Measurements from ENCODE around the gene ACSF3. TPM values are rescaled to one million over a fixed set of nuclear protein-coding genes. Genes with fewer than 3 reads are reported as not detected.

The ACSF3 gene
- total and polyA plus RNA-seq, 2 donors (not counting 1 experiment from before 2014, with no cell fraction given), result 45.2 to 113 TPM

GRCh38 chr16:89145406-89146161 is 51.9 kb downstream of the ACSF3 start:
- H3K4me2 ChIP-seq (replicated peaks; ENCODE audit: low read depth, low read length, poor library complexity, severe bottlenecking), result no peak overlapping the region
- no peaks in the 10 kb centered on the region for H3K9me3 Mint-ChIP-seq (ENCODE audit: insufficient read depth)
- WGBS (ENCODE audit: insufficient coverage), result 99% methylated on average over 24 of the region's 25 CpGs
- no peak overlapping the region for H3K27ac ChIP-seq (ENCODE audit: low read length in 2 of 2)
- ChIA-PET CTCF (no interaction called here), POLR2A (interaction anchor here (0.6 kb wide), 2 partner anchors 164 to 652 kb away, joined by 6 to 14 read pairs; no protein-coding TSS in a partner anchor)
- H3K9me3 ChIP-seq (ENCODE audit: control extremely low read depth in 1 of 3, control insufficient read depth in 2 of 3, insufficient read depth in 1 of 3, low read length in 2 of 3), result peaks cover 0 to 23% (median 6%) of the 10 kb centered on the region in 3 donors
- no peaks in the 10 kb centered on the region for H3K4me1 Mint-ChIP-seq
- no peak overlapping the region for H3K4me3 ChIP-seq (ENCODE audit: control extremely low read depth in 1 of 5, extremely low read depth in 1 of 5, insufficient read depth in 1 of 5, low read depth in 2 of 5, low read length in 4 of 5)
- H3K4me3 Mint-ChIP-seq, result no peak overlapping the region
- ATAC-seq (ENCODE audit: low read depth) (no peak), DNase-seq (no peak)
- no peaks in the 10 kb centered on the region for H3K4me1 ChIP-seq (ENCODE audit: control insufficient read depth in 2 of 2, insufficient read depth in 2 of 2, low read length in 2 of 2)
- intact Hi-C loops (cut with micrococcal nuclease), result no loop called here
- H3K27me3 Mint-ChIP-seq, result no peaks in the 10 kb centered on the region
- peaks cover 18% of the 10 kb centered on the region for H4K20me1 ChIP-seq (ENCODE audit: control insufficient read depth, insufficient read depth, low read length, poor library complexity, severe bottlenecking)
- peaks cover 0 to 53% of the 10 kb centered on the region in 2 experiments for H3K36me3 ChIP-seq (replicated peaks in 1 of 2; ENCODE audit: control extremely low read depth in 1 of 2, control insufficient read depth in 1 of 2, extremely low read depth in 1 of 2, insufficient read depth in 2 of 2, low read length in 1 of 2)
- H3K27ac Mint-ChIP-seq, result no peak overlapping the region
- TF ChIP-seq EZH2 (IDR thresholded peaks at IDR 0.05; ENCODE audit: borderline replicate concordance, insufficient read depth, low read depth, low read length, poor library complexity, severe bottlenecking) (no peak), CTCF (IDR thresholded peaks at IDR 0.05) (no peak)
- no peak overlapping the region for H2AFZ ChIP-seq (ENCODE audit: insufficient read depth, low read depth, low read length, poor library complexity, severe bottlenecking)
- H3K79me2 ChIP-seq (ENCODE audit: control insufficient read depth, insufficient read depth, low read length), result no peaks in the 10 kb centered on the region
- H3K9ac ChIP-seq (ENCODE audit: low read length), result no peak overlapping the region
- H3K27me3 ChIP-seq (replicated peaks in 1 of 4; ENCODE audit: control extremely low read depth in 1 of 4, control insufficient read depth in 3 of 4, insufficient read depth in 4 of 4, low read length in 3 of 4), result no peaks in the 10 kb centered on the region

- Histone ChIP-seq H4K20me1 (ENCODE audit: control insufficient read depth, insufficient read depth, low read length, poor library complexity, severe bottlenecking) (peaks cover 15% of the 10 kb centered on the region), H3K27ac (ENCODE audit: low read length in 2 of 2) (no peak overlapping the region), H3K9ac (ENCODE audit: low read length) (no peak overlapping the region), H3K4me3 (ENCODE audit: control extremely low read depth in 1 of 5, extremely low read depth in 1 of 5, insufficient read depth in 1 of 5, low read depth in 2 of 5, low read length in 4 of 5) (no peak overlapping the region), H3K36me3 (replicated peaks in 1 of 2; ENCODE audit: control extremely low read depth in 1 of 2, control insufficient read depth in 1 of 2, extremely low read depth in 1 of 2, insufficient read depth in 2 of 2, low read length in 1 of 2) (peaks cover 0 to 49% of the 10 kb centered on the region in 2 experiments), H3K79me2 (ENCODE audit: control insufficient read depth, insufficient read depth, low read length) (no peaks in the 10 kb centered on the region), H3K4me1 (ENCODE audit: control insufficient read depth in 2 of 2, insufficient read depth in 2 of 2, low read length in 2 of 2) (no peaks in the 10 kb centered on the region), H3K27me3 (replicated peaks in 1 of 4; ENCODE audit: control extremely low read depth in 1 of 4, control insufficient read depth in 3 of 4, insufficient read depth in 4 of 4, low read length in 3 of 4) (no peaks in the 10 kb centered on the region), H2AFZ (ENCODE audit: insufficient read depth, low read depth, low read length, poor library complexity, severe bottlenecking) (no peak overlapping the region), H3K4me2 (replicated peaks; ENCODE audit: low read depth, low read length, poor library complexity, severe bottlenecking) (no peak overlapping the region), H3K9me3 (ENCODE audit: control extremely low read depth in 1 of 3, control insufficient read depth in 2 of 3, insufficient read depth in 1 of 3, low read length in 2 of 3) (peaks cover 0 to 23% (median 6%) of the 10 kb centered on the region in 3 donors)
- no peak overlapping the region for H3K4me3 Mint-ChIP-seq
- ATAC-seq (ENCODE audit: low read depth), result no peak
- no peaks in the 10 kb centered on the region for H3K4me1 Mint-ChIP-seq
- no peak for DNase-seq
- no peaks in the 10 kb centered on the region for H3K9me3 Mint-ChIP-seq (ENCODE audit: insufficient read depth)
- 97% methylated on average over 18 of the region's 21 CpGs for WGBS (ENCODE audit: insufficient coverage)
- TF ChIP-seq EZH2 (IDR thresholded peaks at IDR 0.05; ENCODE audit: borderline replicate concordance, insufficient read depth, low read depth, low read length, poor library complexity, severe bottlenecking) (no peak), CTCF (IDR thresholded peaks at IDR 0.05) (no peak)
- H3K27me3 Mint-ChIP-seq, result no peaks in the 10 kb centered on the region
- ChIA-PET POLR2A (no interaction called here), CTCF (no interaction called here)
- no peak overlapping the region for H3K27ac Mint-ChIP-seq
- intact Hi-C loops (cut with micrococcal nuclease), result no loop called here
Measured at GRCh38 chr16:89146211-89147005, 52.8 kb downstream of the ACSF3 start.

Measured in B cell (primary cell).